GM23338 (cell line): Measurements from ENCODE around the gene CRKL. TPM values are rescaled to one million over a fixed set of nuclear protein-coding genes. Genes with fewer than 3 reads are reported as not detected.

Experiments
- ATAC-seq: fragments of 200-7000 bp; cut with Tn5 transposase; 3 replicates; pipeline ENCODE4 v1.9.1; 2020
- DNase-seq: peaks from one replicate; pipeline ENCODE4 v3.0.0-alpha.2; 2015; ENCODE audit warnings: low spot score
- H2AFZ ChIP-seq: fragments of 200-600 bp; sonication (generic); 2 replicates; pipeline ENCODE4 v1.8.0; 2016; ENCODE audit warnings: antibody characterized with exemption, mild to moderate bottlenecking, moderate library complexity
- H3F3A ChIP-seq: fragments of 200-600 bp; sonication (generic); replicated peaks from 2 replicates; pipeline ENCODE4 v1.8.0; 2017; ENCODE audit warnings: antibody characterized with exemption, mixed run types, low read depth
- H3K27ac ChIP-seq: fragments of 200-600 bp; sonication (generic); 2 replicates; pipeline ENCODE4 v1.6.1; 2016; ENCODE audit warnings: low read depth
- H3K27me3 ChIP-seq: fragments of 200-600 bp; sonication (generic); 2 replicates; pipeline ENCODE4 v1.8.0; 2016; ENCODE audit warnings: mild to moderate bottlenecking, mixed run types, moderate library complexity; ENCODE audit not compliant: insufficient read depth
- H3K36me3 ChIP-seq: fragments of 200-600 bp; sonication (generic); 2 replicates; pipeline ENCODE4 v1.8.0; 2016; ENCODE audit warnings: mild to moderate bottlenecking; ENCODE audit not compliant: insufficient read depth
- H3K4me1 ChIP-seq: fragments of 200-600 bp; sonication (generic); 2 replicates; pipeline ENCODE4 v1.8.0; 2016; ENCODE audit warnings: mild to moderate bottlenecking, moderate library complexity; ENCODE audit not compliant: insufficient read depth
- H3K4me2 ChIP-seq: fragments of 200-600 bp; sonication (generic); 2 replicates; pipeline ENCODE4 v1.7.1; 2017; ENCODE audit warnings: mixed run types
- H3K4me3 ChIP-seq: fragments of 200-600 bp; sonication (generic); 2 replicates; pipeline ENCODE4 v1.6.1; 2016; ENCODE audit warnings: mixed run types
- H3K79me2 ChIP-seq: fragments of 200-600 bp; sonication (generic); replicated peaks from 2 replicates; pipeline ENCODE4 v1.8.0; 2017; ENCODE audit warnings: mild to moderate bottlenecking; ENCODE audit not compliant: insufficient read depth
- H3K9me2 ChIP-seq: fragments of 200-600 bp; sonication (generic); 2 replicates; pipeline ENCODE4 v1.8.0; 2017; ENCODE audit not compliant: insufficient read depth
- H4K20me1 ChIP-seq: fragments of 200-600 bp; sonication (generic); replicated peaks from 2 replicates; pipeline ENCODE4 v1.8.0; 2017; ENCODE audit warnings: mild to moderate bottlenecking; ENCODE audit not compliant: insufficient read depth
- H3K27ac Mint-ChIP-seq: 2 replicates; pipeline ENCODE4 v1.8.0; 2020; ENCODE audit warnings: inconsistent platforms, mild to moderate bottlenecking, moderate library complexity, mixed read lengths
- H3K27me3 Mint-ChIP-seq: 3 replicates; pipeline ENCODE4 v1.8.0; 2022; ENCODE audit warnings: low read depth, mild to moderate bottlenecking, moderate library complexity, mixed read lengths, inconsistent platforms; ENCODE audit not compliant: insufficient read depth, poor library complexity
- H3K36me3 Mint-ChIP-seq: 3 replicates; pipeline ENCODE4 v1.8.0; 2021; ENCODE audit warnings: low read depth, mild to moderate bottlenecking, inconsistent platforms, moderate library complexity, mixed read lengths
- H3K4me1 Mint-ChIP-seq: 3 replicates; pipeline ENCODE4 v1.8.0; 2020; ENCODE audit warnings: mild to moderate bottlenecking, inconsistent platforms, mixed read lengths
- H3K4me3 Mint-ChIP-seq: 3 replicates; pipeline ENCODE4 v1.8.0; 2021; ENCODE audit warnings: moderate library complexity, mild to moderate bottlenecking, inconsistent platforms, mixed read lengths
- H3K9me3 Mint-ChIP-seq: 3 replicates; pipeline ENCODE4 v1.8.0; 2020; ENCODE audit warnings: moderate library complexity, mild to moderate bottlenecking, inconsistent platforms, mixed read lengths
- CREB1 ChIP-seq: fragments of 250-450 bp; sonication (Bioruptor Pico); IDR thresholded peaks from 2 replicates; pipeline ENCODE4 v1.5.0; 2020; ENCODE audit warnings: low read depth, mild to moderate bottlenecking, moderate library complexity
- JUNB ChIP-seq: IDR thresholded peaks from one replicate; pipeline ENCODE4 v1.6.1; 2016; ENCODE audit warnings: antibody characterized with exemption; ENCODE audit not compliant: unreplicated experiment
- POLR2AphosphoS5 ChIP-seq: IDR thresholded peaks from 2 replicates; pipeline ENCODE4 v1.6.1; 2016; ENCODE audit warnings: antibody characterized with exemption, low read depth
- STAT1 ChIP-seq: IDR thresholded peaks from one replicate; pipeline ENCODE4 v1.6.1; 2016; ENCODE audit warnings: antibody characterized with exemption; ENCODE audit not compliant: unreplicated experiment
- polyA plus RNA-seq: library from polyadenylated mRNA; unstranded; fragments of >200 nt; fragmentation: Nextera tagmentation; extraction: Ambion mirVana; gene quantifications from 2 replicates; pipeline ENCODE4 v1.2.1, GENCODE V29; 2016
- total RNA-seq: library from RNA; depleted of rRNA; stranded (reverse); fragments of >200 nt; shearing (Covaris generic); gene quantifications from 2 replicates; pipeline ENCODE4 v1.2.3, GENCODE V29; 2014
- TF ChIP-seq, protein P1 (sequence below): IDR thresholded peaks from 2 replicates; pipeline ENCODE4 v1.6.1; 2016; ENCODE audit warnings: antibody characterized with exemption
- TF ChIP-seq, protein P2 (sequence below), 2 experiments: fragments of 200-600 bp in 1 of 2; sonication (generic) in 1 of 2; conservative IDR thresholded peaks; 2 replicates each; pipeline versions ENCODE4 v1.5.1 to v1.6.1; 2016 to 2017; ENCODE audit warnings: antibody characterized with exemption in 2 of 2, low read depth in 2 of 2, mild to moderate bottlenecking in 2 of 2, moderate library complexity in 1 of 2

Gene CRKL
- total and polyA plus RNA-seq, 2 experiments from 2014 or later = 39.5 to 104 TPM

DNA sequence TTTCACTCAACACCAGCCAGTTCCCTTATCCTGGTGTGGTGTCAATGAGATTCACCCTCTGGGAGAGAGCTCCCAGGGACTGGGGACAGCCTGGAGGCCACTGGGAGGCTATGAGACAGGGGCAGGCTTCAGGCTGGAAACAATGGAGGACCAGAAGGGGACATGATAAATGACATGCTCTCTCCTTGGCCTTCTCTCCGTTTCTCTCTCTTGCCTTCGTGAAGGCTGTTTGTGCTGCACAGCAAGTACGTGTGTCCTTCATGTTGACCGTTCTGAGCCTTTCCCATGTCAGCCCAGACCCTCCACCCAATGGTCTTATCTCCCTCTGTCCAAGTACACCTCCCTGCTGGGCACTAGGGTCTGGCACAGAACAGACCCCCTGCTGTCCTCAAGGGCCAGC lies 63.3 kb downstream of the CRKL start:
- no peak for DNase-seq
- Histone ChIP-seq H3K9me2 (0 out of 2 replicates have a peak, but pooled peaks cover 6% of the 10 kb centered on the region), H3K36me3 (no peaks in the 10 kb centered on the region; the same call in 1 of the 2 replicates), H4K20me1 (no peaks in the 10 kb centered on the region), H3K4me3 (no peak overlapping the region), H3K4me2 (0 out of 2 replicates have a peak overlapping the region, but pooled peaks have one; percentile 82), H3K4me1 (peaks cover 11% of the 10 kb centered on the region; the same call in 1 of the 2 replicates), H3K27ac (no peak overlapping the region), H3K79me2 (no peaks in the 10 kb centered on the region), H3F3A (no peaks in the 10 kb centered on the region), H3K27me3 (no peaks in the 10 kb centered on the region), H2AFZ (no peak overlapping the region)
- Mint-ChIP-seq H3K4me1 (peaks cover 15% of the 10 kb centered on the region), H3K36me3 (peaks cover 6% of the 10 kb centered on the region; the same call in 1 of the 3 replicates), H3K27me3 (peaks cover 31% of the 10 kb centered on the region), H3K4me3 (peak overlapping the region; percentile 95), H3K27ac (no peak overlapping the region), H3K9me3 (peaks cover 20% of the 10 kb centered on the region)
- ATAC-seq = no peak
- TF ChIP-seq, protein P1, sequence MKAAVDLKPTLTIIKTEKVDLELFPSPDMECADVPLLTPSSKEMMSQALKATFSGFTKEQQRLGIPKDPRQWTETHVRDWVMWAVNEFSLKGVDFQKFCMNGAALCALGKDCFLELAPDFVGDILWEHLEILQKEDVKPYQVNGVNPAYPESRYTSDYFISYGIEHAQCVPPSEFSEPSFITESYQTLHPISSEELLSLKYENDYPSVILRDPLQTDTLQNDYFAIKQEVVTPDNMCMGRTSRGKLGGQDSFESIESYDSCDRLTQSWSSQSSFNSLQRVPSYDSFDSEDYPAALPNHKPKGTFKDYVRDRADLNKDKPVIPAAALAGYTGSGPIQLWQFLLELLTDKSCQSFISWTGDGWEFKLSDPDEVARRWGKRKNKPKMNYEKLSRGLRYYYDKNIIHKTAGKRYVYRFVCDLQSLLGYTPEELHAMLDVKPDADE = no peak
- no peak for TF ChIP-seq POLR2AphosphoS5

DNA sequence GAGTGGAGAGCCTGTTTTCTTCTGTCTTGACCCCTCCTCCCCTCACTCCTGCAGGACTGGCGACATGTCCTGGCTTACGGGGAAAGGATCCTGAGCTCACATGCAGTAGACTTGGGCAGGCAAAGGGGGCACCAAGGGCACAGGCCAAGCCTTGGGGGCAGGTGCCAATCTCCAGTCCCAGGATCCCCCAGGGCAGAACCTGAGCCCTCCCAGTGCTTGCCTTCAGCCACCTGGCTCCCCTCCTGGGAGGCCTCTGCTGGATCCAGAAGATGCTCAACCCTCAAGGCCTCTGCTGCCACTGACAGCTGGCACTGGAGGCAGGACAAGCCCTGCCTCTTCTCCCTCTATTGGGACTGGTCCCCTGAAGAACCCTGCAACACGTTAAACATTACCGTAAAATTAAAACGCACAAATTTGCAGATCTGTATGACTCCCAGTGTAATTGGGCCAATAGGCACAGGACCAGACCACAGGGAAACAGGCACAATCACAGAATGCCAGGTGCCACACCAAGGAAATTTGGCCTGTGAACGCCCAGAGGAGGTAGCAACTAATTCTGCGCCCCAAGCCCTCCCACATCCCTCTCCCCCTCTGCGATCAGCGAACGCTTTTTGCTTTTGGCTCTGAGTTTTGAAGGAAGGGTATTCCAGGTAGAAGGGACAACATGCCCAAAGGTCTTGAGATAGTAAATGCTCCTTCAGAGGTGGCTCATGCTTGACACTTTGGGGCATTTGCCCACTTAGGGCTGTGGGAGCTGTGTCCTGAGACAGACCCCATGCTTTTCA lies 63.9 kb downstream of the CRKL start:
- H2AFZ ChIP-seq = peak overlapping the region; percentile 94; the same call in 1 of the 2 replicates
- H3K4me1 ChIP-seq = peaks cover 11% of the 10 kb centered on the region; the same call in 1 of the 2 replicates
- Mint-ChIP-seq H3K4me1 (peaks cover 15% of the 10 kb centered on the region), H3K27ac (peak overlapping the region; percentile 70), H3K9me3 (peaks cover 20% of the 10 kb centered on the region), H3K27me3 (peaks cover 28% of the 10 kb centered on the region), H3K4me3 (peak overlapping the region; percentile 95), H3K36me3 (peaks cover 7% of the 10 kb centered on the region; the same call in 1 of the 3 replicates)
- 0 out of 2 replicates have a peak, but pooled peaks cover 6% of the 10 kb centered on the region for H3K9me2 ChIP-seq
- peak overlapping the region; percentile 97 for H3K4me2 ChIP-seq
- 0 out of 2 replicates have a peak overlapping the region, but pooled peaks have one; percentile 79 for H3K27ac ChIP-seq
- peak overlapping the region; percentile 93 for H3K4me3 ChIP-seq
- no peaks in the 10 kb centered on the region for H3F3A ChIP-seq
- H3K79me2 ChIP-seq = no peaks in the 10 kb centered on the region
- no peak for TF ChIP-seq POLR2AphosphoS5
- no peak for TF ChIP-seq CREB1 (CRISPR knock-in tag)
- TF ChIP-seq, protein P2, sequence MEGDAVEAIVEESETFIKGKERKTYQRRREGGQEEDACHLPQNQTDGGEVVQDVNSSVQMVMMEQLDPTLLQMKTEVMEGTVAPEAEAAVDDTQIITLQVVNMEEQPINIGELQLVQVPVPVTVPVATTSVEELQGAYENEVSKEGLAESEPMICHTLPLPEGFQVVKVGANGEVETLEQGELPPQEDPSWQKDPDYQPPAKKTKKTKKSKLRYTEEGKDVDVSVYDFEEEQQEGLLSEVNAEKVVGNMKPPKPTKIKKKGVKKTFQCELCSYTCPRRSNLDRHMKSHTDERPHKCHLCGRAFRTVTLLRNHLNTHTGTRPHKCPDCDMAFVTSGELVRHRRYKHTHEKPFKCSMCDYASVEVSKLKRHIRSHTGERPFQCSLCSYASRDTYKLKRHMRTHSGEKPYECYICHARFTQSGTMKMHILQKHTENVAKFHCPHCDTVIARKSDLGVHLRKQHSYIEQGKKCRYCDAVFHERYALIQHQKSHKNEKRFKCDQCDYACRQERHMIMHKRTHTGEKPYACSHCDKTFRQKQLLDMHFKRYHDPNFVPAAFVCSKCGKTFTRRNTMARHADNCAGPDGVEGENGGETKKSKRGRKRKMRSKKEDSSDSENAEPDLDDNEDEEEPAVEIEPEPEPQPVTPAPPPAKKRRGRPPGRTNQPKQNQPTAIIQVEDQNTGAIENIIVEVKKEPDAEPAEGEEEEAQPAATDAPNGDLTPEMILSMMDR (conservative IDR thresholded peaks at IDR 0.05; ENCODE audit: low read depth in 2 of 2) = no peak
- TF ChIP-seq, protein P1 = no peak
- TF ChIP-seq JUNB = no peak
- no peak for TF ChIP-seq STAT1
- H3K27me3 ChIP-seq = no peaks in the 10 kb centered on the region
- no peak for ATAC-seq
- H4K20me1 ChIP-seq = no peaks in the 10 kb centered on the region
- no peaks in the 10 kb centered on the region; the same call in 1 of the 2 replicates for H3K36me3 ChIP-seq
- no peak for DNase-seq
